HG03025 (cell line): ENCODE data around the gene C2CD4C.
"Not testable (repeated sequence)": the region's sequence is repeated elsewhere in the genome, so short reads cannot be mapped to it uniquely, and the experiment has no call there.

Experiments
- ATAC-seq: cut with Tn5 transposase; IDR thresholded peaks from one replicate; pipeline ENCODE4 v1.9.1; 2021; ENCODE audit warnings: mild to moderate bottlenecking, moderate library complexity; ENCODE audit not compliant: unreplicated experiment, low FRiP score

The C2CD4C gene

DNA sequence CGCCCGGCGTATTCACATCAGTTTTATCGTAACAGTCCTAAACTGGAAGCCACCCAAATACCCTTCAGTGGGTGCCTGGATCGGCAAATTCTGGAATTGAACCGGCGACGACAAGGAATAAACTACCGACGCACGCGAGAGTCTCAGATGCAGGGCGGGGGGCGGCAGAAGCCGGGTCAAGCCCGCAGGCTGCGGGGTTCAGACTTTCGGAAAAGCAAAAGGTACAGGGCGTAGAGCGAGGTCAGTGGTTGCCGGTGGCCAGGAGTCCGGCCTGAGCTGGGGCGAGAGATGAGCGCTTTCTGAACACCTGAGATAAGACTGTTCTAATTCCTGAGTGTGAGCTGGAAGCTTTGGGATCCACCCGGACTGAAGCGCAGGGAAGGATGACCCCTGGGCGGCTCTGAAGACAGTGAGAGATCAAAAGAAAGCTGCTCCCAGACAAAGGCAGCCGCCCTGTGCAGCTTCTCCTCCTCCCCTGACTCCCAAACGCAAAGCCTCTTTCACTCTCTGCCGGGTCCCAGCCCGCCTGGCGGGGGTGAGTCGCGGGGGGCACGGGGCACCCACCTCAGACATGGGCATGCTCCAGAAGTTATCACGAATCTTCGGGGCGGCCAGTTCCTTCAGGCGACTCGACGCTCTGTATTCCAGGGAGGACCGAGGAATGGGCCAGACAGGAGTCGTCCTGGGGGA, 38.2 kb downstream of the C2CD4C start:
- ATAC-seq = no peak

DNA sequence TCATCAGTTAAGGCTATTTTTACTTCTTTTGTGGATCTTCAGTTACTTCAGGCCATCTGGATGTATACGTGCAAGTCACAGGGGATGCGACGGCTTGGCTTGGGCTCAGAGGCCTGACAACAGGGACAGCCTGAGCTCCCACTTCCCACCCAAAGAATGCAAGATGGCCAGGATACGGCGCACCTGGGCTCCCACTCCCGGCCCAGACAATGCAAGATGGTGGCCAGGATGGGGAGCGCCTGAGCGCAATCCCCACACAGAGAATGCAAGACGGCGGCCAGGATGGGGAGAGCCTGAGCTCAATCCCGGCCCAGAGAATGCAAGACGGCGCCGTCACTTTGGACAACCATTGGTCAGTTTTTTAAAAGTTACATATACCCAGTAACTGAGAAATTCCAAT, 39.1 kb downstream of the C2CD4C start:
- ATAC-seq = no peak

DNA sequence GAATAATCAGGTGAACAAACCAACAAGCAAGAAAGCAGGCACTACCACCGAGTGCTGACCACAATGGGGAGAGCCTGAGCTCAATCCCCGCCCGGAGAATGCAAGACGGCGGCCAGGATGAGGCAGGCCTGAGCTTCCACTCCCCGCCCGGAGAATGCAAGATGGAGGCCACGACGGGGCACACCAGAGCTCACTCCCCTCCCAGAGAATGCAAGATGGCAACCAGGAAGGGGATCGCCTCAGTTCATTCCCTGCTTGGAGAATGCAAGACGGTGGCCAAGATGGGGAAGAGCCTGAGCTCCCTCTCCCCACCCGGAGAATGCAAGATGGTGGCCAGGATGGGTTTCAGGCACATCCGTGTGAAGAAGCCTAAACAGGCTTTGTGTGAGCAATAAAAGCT, 39.7 kb downstream of the C2CD4C start:
- ATAC-seq = no peak

DNA sequence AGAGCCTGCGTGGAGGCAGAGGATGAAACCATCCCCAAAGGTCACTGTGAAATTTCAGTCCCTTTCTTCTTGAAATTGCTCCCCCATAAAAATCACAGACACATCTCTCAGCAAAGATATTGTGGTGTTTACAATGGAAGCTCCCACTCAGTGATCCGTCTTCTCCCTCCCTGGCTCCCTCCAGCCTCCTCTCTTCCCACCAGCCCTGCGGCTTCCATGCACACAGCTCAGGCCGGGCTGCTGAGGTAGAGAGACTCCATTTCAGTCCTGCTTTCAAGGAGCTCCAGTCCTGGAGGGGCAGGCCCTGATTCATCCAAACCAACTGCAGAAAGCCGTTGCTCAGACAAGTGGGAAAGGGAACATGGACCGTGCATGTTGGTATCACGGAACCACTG, 40.3 kb downstream of the C2CD4C start:
- no peak for ATAC-seq

DNA sequence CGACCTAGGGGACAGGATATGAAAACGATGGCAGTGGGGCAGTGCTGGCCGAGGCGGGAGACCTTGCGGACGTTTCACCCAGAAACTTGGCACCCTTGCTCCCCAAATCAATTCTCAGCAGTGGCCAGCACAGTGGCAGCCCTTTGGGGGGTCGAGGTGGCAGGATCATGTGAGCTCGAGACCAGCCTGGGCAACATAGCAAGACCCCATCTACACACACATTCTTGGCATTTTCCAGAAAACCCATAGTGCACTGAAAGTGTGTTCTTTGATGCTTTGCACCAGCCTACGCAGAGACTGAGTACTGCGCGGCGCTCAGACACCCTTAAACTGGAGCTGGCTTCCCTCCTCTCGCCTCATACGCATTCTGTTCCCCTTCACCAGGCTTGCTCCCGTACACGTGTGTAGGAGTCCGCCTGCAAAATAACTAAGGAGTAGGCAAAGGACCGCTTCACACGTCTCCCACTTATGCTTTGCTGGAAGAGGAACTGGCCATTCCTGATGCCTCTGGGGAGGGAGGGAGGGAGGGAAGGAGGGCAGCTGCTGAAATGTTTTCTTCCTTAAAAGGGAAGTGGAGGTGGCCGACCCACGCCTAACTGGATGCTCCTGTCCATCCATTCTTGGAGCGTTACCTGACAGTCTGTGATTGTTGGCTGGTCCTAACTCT, 40.9 kb downstream of the C2CD4C start:
- no peak for ATAC-seq

DNA sequence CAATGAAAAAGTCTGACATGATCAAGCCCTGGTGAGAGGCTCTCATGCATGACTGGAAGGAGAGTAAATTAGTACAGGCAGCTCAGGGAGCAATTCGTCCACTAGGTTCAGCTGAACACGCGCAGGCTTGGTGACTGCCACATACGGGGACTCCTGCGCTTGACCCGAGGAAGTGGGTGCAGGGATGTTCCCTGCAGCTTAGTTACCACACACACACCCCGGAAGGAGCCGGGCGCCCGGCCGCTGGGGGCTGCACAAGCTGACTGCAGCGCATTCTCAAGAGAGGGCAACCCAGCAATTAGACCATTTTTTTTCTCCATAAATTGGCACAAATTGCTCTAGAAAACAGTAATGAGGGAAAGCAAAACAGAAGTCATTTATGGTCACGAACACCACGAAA, 41.4 kb downstream of the C2CD4C start:
- ATAC-seq = no peak

DNA sequence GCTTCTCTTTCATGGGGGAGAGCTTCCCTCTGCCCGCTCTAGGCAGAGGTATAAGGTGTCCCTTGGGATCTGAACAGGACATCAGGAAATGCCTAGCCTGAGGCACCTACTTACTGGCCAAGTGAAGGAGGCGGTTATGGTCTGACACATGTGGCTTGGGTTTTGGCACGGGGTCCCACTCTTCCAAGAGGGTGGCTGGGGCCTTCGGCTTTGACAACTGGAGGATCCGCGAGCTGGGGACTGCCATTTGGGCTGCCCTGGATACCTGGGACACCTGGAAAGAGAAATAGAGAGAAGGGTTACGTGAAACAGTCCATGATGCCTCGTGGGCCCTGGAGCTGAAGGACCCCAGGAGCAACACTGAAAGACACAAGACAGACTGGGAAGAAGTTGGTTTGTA, 42.0 kb downstream of the C2CD4C start:
- no peak for ATAC-seq

DNA sequence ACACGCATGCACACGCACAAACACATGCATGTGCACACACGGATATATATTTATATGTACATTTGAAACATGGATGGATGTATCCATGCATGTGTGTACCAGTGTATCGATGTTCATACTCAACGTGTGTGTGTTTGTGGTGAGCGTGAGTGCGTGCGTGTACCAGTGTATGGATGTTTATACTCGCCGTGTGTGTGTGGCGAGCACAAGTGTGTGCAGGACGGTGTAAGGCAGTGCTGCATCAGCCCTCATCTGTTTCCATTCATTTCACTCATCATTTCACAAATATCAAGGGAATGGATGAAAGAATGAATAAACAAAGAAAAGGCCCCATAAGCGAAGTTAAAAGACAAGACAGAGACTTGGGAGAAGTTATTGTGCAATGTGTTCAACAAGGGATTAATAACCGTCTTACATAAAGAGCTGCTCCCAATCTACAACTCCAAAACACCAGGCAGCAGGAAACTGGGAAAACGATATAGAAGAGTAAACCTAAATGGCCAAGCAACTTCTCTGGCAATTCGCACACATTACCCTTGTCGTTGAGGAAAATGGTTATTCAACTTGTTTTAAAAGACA, 42.7 kb downstream of the C2CD4C start:
- no peak for ATAC-seq

DNA sequence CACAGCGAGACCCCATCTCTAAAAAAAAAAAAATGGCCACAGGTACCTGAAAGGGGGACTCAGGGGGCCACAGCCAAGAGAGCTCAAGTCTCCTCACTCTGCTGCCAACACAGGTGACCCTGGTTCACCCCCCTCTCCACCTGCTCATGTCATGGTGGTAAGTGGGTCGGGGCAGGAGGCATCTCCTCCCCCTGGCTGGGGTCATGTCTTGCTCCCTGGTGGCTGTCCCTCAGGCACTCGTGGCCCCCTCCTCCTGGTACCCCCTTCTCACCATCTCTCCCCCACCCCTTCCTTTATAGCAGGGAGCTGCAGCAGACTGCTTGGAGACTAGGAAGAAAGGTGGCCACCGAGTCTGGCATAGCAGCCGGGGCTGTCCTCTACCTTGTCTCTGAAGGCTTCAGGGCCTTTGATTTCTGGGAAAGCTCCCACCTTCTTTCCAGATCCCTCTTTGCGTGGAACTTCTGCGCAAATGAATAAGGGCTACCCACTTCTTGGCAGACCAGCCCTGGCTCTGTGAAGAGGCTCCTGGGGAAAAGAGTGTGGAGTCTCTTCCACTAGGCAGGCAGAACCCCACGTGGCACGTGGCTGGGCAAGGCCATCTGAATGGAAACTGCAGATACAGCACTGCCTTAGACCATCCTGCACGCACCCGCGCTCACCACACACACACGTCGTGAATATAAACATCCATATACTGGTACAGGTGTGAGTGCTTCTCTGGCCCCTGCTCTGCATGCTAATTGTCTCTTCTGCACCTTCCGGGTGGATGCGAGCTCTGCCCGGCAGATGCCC, 44.3 kb downstream of the C2CD4C start:
- ATAC-seq = no peak

DNA sequence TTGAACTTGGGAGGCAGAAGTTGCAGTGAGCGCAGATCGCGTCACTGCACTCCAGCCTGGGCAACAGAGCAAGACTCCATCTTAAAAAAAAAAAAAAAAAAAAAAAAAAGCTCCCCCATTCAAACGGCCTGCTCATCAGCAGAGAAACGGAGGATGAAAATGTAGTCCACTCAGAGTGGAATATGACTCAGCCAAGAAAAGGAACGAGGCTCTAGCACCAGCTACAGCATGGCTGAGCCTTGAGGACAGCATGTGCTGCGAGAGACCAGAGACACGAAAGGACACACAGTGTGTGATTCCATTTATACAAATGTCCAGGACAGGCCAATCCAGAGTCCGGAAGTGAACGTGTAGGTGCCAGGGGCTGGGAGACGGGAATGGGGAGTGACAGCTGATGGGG, 46.3 kb downstream of the C2CD4C start:
- no peak for ATAC-seq

DNA sequence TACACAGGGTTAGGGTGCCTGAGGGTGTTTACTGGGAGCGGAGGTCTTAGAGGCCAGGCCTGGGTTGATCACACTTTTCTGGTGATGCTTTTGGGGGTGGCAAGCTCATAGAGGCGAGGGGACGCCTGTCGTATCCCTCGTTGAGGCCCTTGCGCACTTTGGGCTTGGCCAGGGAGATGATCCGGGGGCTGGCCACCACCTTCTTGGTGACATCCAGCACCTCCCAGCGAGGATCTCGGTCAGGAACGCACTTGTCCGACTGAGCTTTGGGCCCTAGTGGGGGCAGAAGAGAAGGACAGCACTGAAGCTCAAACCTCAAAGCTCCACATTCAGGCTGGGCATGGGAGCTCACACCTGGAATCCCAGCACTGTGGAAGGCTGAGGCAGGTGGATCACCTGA, 46.8 kb downstream of the C2CD4C start:
- no peak for ATAC-seq

DNA sequence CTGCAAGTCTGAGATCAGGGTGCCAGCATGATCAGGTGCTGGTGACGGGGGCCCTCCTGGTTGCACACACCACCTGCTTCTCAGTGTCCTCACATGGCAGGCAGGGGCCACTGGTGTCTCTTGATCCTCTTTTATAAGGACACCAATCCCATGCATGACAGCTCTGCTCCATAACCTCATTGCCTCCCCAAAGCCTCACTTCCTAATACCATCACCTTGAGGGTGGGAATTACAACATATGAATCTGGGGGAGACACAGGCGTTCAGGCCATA, 49.4 kb downstream of the C2CD4C start:
- no peak for ATAC-seq

DNA sequence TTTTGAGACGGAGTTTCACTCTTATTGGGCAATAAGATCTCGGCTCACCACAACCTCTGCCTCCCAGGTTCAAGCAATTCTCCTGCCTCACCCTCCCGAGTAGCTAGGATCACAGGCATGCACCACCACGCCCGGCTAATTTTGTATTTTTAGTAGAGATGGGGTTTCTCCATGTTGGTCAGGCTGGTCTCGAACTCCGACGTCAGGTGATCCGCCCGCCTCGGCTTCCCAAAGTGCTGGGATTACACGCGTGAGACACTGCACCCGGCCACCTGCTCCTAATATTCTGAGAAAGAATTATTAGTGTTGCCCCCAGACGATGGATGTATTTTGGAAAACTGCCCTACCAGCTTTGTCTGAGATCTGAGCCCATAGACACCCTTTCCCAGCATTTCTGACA, 53.4 kb downstream of the C2CD4C start:
- not testable (repeated sequence) for ATAC-seq
